Measurements from ENCODE around the gene PRDM1. TPM values are rescaled to one million over a fixed set of nuclear protein-coding genes. Genes with fewer than 3 reads are reported as not detected.

The PRDM1 gene
- total and polyA plus RNA-seq, 2 donors (not counting 1 experiment from before 2014, with no cell fraction given): 6.9 to 9.6 TPM

GRCh38 chr6:106120006-106120405 is 33.9 kb downstream of the PRDM1 start:
- POLR2A ChIA-PET: no interaction called here

GRCh38 chr6:106120406-106120805 is 34.3 kb downstream of the PRDM1 start:
- H3K36me3 ChIP-seq (replicated peaks in 1 of 2; ENCODE audit: control extremely low read depth in 1 of 2, control insufficient read depth in 1 of 2, extremely low read depth in 1 of 2, insufficient read depth in 2 of 2, low read length in 1 of 2): no peaks in the 10 kb centered on the region

More at GRCh38 chr6:106120006-106120405, 33.9 kb downstream of the PRDM1 start:
- no peak for TF ChIP-seq CTCF (IDR thresholded peaks at IDR 0.05)
- TF ChIP-seq EZH2 (IDR thresholded peaks at IDR 0.05; ENCODE audit: borderline replicate concordance, insufficient read depth, low read depth, low read length, poor library complexity, severe bottlenecking): no peak
- no peak overlapping the region for H3K27ac Mint-ChIP-seq
- Histone ChIP-seq H3K36me3 (replicated peaks in 1 of 2; ENCODE audit: control extremely low read depth in 1 of 2, control insufficient read depth in 1 of 2, extremely low read depth in 1 of 2, insufficient read depth in 2 of 2, low read length in 1 of 2) (no peaks in the 10 kb centered on the region), H3K4me1 (ENCODE audit: control insufficient read depth in 2 of 2, insufficient read depth in 2 of 2, low read length in 2 of 2) (peaks cover 17 to 18% of the 10 kb centered on the region in 2 donors), H4K20me1 (ENCODE audit: control insufficient read depth, insufficient read depth, low read length, poor library complexity, severe bottlenecking) (no peaks in the 10 kb centered on the region), H3K79me2 (ENCODE audit: control insufficient read depth, insufficient read depth, low read length) (no peaks in the 10 kb centered on the region), H3K9me3 (ENCODE audit: control extremely low read depth in 1 of 3, control insufficient read depth in 2 of 3, insufficient read depth in 1 of 3, low read length in 2 of 3) (no peaks in the 10 kb centered on the region), H3K27ac (ENCODE audit: low read length in 2 of 2) (no peak overlapping the region), H2AFZ (ENCODE audit: insufficient read depth, low read depth, low read length, poor library complexity, severe bottlenecking) (no peak overlapping the region), H3K4me2 (replicated peaks; ENCODE audit: low read depth, low read length, poor library complexity, severe bottlenecking) (no peak overlapping the region), H3K9ac (ENCODE audit: low read length) (no peak overlapping the region), H3K4me3 (ENCODE audit: control extremely low read depth in 1 of 5, extremely low read depth in 1 of 5, insufficient read depth in 1 of 5, low read depth in 2 of 5, low read length in 4 of 5) (no peak overlapping the region), H3K27me3 (replicated peaks in 1 of 4; ENCODE audit: control extremely low read depth in 1 of 4, control insufficient read depth in 3 of 4, insufficient read depth in 4 of 4, low read length in 3 of 4) (no peaks in the 10 kb centered on the region)
- no peaks in the 10 kb centered on the region for H3K27me3 Mint-ChIP-seq
- peaks cover 25% of the 10 kb centered on the region for H3K4me1 Mint-ChIP-seq
- intact Hi-C loops (cut with micrococcal nuclease): no loop called here
- no peaks in the 10 kb centered on the region for H3K9me3 Mint-ChIP-seq (ENCODE audit: insufficient read depth)
- WGBS (ENCODE audit: insufficient coverage): no CpG with 5 or more reads among the region's 2 CpGs
- DNase-seq: no peak
- CTCF ChIA-PET: no interaction called here
- no peak for ATAC-seq (ENCODE audit: low read depth)
- H3K4me3 Mint-ChIP-seq: no peak overlapping the region

More at GRCh38 chr6:106120406-106120805, 34.3 kb downstream of the PRDM1 start:
- CTCF ChIA-PET: no interaction called here
- H3K27ac Mint-ChIP-seq: no peak overlapping the region
- DNase-seq (no peak), ATAC-seq (ENCODE audit: low read depth) (no peak)
- intact Hi-C loops (cut with micrococcal nuclease): no loop called here
- Histone ChIP-seq H3K79me2 (ENCODE audit: control insufficient read depth, insufficient read depth, low read length) (no peaks in the 10 kb centered on the region), H4K20me1 (ENCODE audit: control insufficient read depth, insufficient read depth, low read length, poor library complexity, severe bottlenecking) (no peaks in the 10 kb centered on the region), H2AFZ (ENCODE audit: insufficient read depth, low read depth, low read length, poor library complexity, severe bottlenecking) (no peak overlapping the region), H3K4me1 (ENCODE audit: control insufficient read depth in 2 of 2, insufficient read depth in 2 of 2, low read length in 2 of 2) (peaks cover 16 to 18% of the 10 kb centered on the region in 2 donors), H3K27ac (ENCODE audit: low read length in 2 of 2) (no peak overlapping the region), H3K4me2 (replicated peaks; ENCODE audit: low read depth, low read length, poor library complexity, severe bottlenecking) (no peak overlapping the region), H3K4me3 (ENCODE audit: control extremely low read depth in 1 of 5, extremely low read depth in 1 of 5, insufficient read depth in 1 of 5, low read depth in 2 of 5, low read length in 4 of 5) (no peak overlapping the region), H3K27me3 (replicated peaks in 1 of 4; ENCODE audit: control extremely low read depth in 1 of 4, control insufficient read depth in 3 of 4, insufficient read depth in 4 of 4, low read length in 3 of 4) (no peaks in the 10 kb centered on the region), H3K9ac (ENCODE audit: low read length) (no peak overlapping the region), H3K9me3 (ENCODE audit: control extremely low read depth in 1 of 3, control insufficient read depth in 2 of 3, insufficient read depth in 1 of 3, low read length in 2 of 3) (no peaks in the 10 kb centered on the region)
- POLR2A ChIA-PET: no interaction called here
- no peaks in the 10 kb centered on the region for H3K27me3 Mint-ChIP-seq
- no CpG with 5 or more reads among the region's 6 CpGs for WGBS (ENCODE audit: insufficient coverage)
- TF ChIP-seq CTCF (IDR thresholded peaks at IDR 0.05): no peak
- TF ChIP-seq EZH2 (IDR thresholded peaks at IDR 0.05; ENCODE audit: borderline replicate concordance, insufficient read depth, low read depth, low read length, poor library complexity, severe bottlenecking): no peak
- H3K4me1 Mint-ChIP-seq: peaks cover 28% of the 10 kb centered on the region
- no peak overlapping the region for H3K4me3 Mint-ChIP-seq
- no peaks in the 10 kb centered on the region for H3K9me3 Mint-ChIP-seq (ENCODE audit: insufficient read depth)
